Heart right ventricle (tissue), 16 donors: Measurements from ENCODE around the gene SCMH1. TPM values are rescaled to one million over a fixed set of nuclear protein-coding genes. Genes with fewer than 3 reads are reported as not detected.

Experiments
- ATAC-seq, 8 donors: fragments of 200-7000 bp; cut with Tn5 transposase; one replicate each; pipeline ENCODE4 v1.9.1; 2020; ENCODE audit warnings: mild to moderate bottlenecking in 8 of 8, moderate library complexity in 8 of 8, moderate number of reproducible peaks in 1 of 8
- DNase-seq, 2 donors: peaks; one replicate each; pipeline ENCODE4 v3.0.0-alpha.2; 2020
- H3K27ac ChIP-seq, 10 donors: fragments of 200-600 bp; sonication (generic) in 2 of 10; one replicate each; pipeline versions ENCODE4 v1.5.0 to v1.8.0; 2020 to 2022; ENCODE audit warnings: mild to moderate bottlenecking in 3 of 10
- H3K27me3 ChIP-seq, 7 donors: fragments of 200-600 bp; one replicate each; pipeline ENCODE4 v1.8.0; 2021 to 2022; ENCODE audit warnings: mild to moderate bottlenecking in 2 of 7
- H3K36me3 ChIP-seq, 9 donors: fragments of 200-600 bp; sonication (generic) in 1 of 9; one replicate each; pipeline versions ENCODE4 v1.5.0 to v1.8.0; 2020 to 2022; ENCODE audit warnings: mild to moderate bottlenecking in 2 of 9
- H3K4me1 ChIP-seq, 9 donors: fragments of 200-600 bp; sonication (generic) in 1 of 9; one replicate each; pipeline versions ENCODE4 v1.5.0 to v1.8.0; 2020 to 2022; ENCODE audit warnings: mild to moderate bottlenecking in 4 of 9
- H3K4me3 ChIP-seq, 10 donors: fragments of 200-600 bp; sonication (generic) in 2 of 10; one replicate each; pipeline versions ENCODE4 v1.5.0 to v1.8.0; 2020 to 2022; ENCODE audit warnings: mild to moderate bottlenecking in 7 of 10, moderate library complexity in 2 of 10
- H3K9me3 ChIP-seq, 11 donors: fragments of 200-600 bp in 10 of 11; sonication (generic) in 2 of 11; one replicate each; pipeline versions ENCODE4 v1.5.0 to v1.8.0; 2013 to 2022; ENCODE audit warnings: mild to moderate bottlenecking in 2 of 11, control low read depth in 1 of 11, moderate library complexity in 1 of 11
- CTCF ChIP-seq, 9 donors: fragments of 200-600 bp; sonication (generic) in 2 of 9; IDR thresholded peaks; one replicate each; pipeline versions ENCODE4 v1.5.0 to v1.8.0; 2021 to 2022; ENCODE audit warnings: antibody characterized with exemption in 9 of 9, mild to moderate bottlenecking in 5 of 9, moderate library complexity in 1 of 9
- WGBS, 2 donors: extraction: QIAGEN DNeasy Blood & Tissue Kit; methylation state at CpG; one replicate each; pipeline ENCODE4 v1.1.7; 2013; ENCODE audit warnings: inconsistent platforms in 1 of 2; 5-methylcytosine and 5-hydroxymethylcytosine counted together
- intact Hi-C, 10 donors: fragments of 100-400 bp; cut with DNase I; formaldehyde crosslinking; loops; one replicate each; pipeline versions ENCODE4 v1.11.1 to v1.14.2; 2022
- polyA plus RNA-seq, 2 donors: library from polyadenylated mRNA; stranded (reverse); fragments of 200-250 nt; gene quantifications; one replicate each; pipeline ENCODE4 v1.2.3, GENCODE V29; 2013
- total RNA-seq, 10 donors: library from RNA; stranded (reverse); fragmentation: NEBNext Ultra II Directional in 3 of 10; extraction: Animal tissue kit (Norgen Biotek cat#: 25700) in 3 of 10; gene quantifications; one replicate each; pipeline versions ENCODE4 v1.2.1 to v1.2.4, GENCODE V29; 2021 to 2023
- donor health status: Arrhythmogenic right ventricular cardiomyopathy.
- donor health status: ischemic (EF 13 %, LVEDD 7.1; RV severe dilation, severe dysfunction).
- donor health status: healthy with polysubstance abuse.
- donor health status: DM: no; HTN: yes; CAD: no.
- donor health status: DM: no; HTN: no; CAD: no.
- donor health status: ischemic (EF 25% LVEDD 6.9; RV normal size, moderate dysfunction).
- donor health status: ischemic (EF 25% LVEDD 5.7; RV mildly dilated, moderate dysfunction).
- donor health status: healthy.
- donor health status: DM: yes; HTN: yes; CAD: no.
- donor health status: Ischemic cardiomyopathy.
- donor health status: ischemic (EF 35%, LVEDD 5.7; RV mildly dilated, moderate dysfunction).
- donor health status: nonischemic (EF 11% LVEDD 7.7; RV severe dilation, severe dysfunction).
- donor health status: DM: yes; HTN: yes; CAD: no.
- donor health status: PGD.
- donor health status: ischemic (EF 29% LVEDD 5.4; RV normal size, mild dysfunction).
- donor health status: nonischemic (EF 23%, LVEDD 6.1; RV moderate dilation, normal function).

Gene SCMH1
- total and polyA plus RNA-seq, 12 donors: 29.6 to 53.5 (median 43.8) TPM

- H3K4me1 ChIP-seq: peaks cover 5 to 18% (median 12%) of the 10 kb centered on the region in 9 donors
- no peaks in the 10 kb centered on the region for H3K9me3 ChIP-seq
- H3K27ac ChIP-seq: peak within 1 kb of the TSS in 8 of 10 donors; percentile 14 to 70 (median 40)
- WGBS, 2 donors: 48 to 52% methylated on average over 12 of the region's 12 CpGs
- no peak for TF ChIP-seq CTCF (IDR thresholded peaks at IDR 0.05)
- no peak within 1 kb of the TSS for H3K4me3 ChIP-seq
- H3K36me3 ChIP-seq: peaks cover 0 to 33% (median 0%) of the 10 kb centered on the region in 9 donors
- intact Hi-C loops: loop anchor here in 1 of 10 donors (10.0 kb wide), 1 partner anchor 93 kb away; no protein-coding TSS in a partner anchor
- ATAC-seq (peak; percentile 32 to 73 (median 62)), DNase-seq (peak; percentile 45)
- H3K27me3 ChIP-seq: no peaks in the 10 kb centered on the region
Measured at GRCh38 chr1:41021526-41022308, 220.4 kb downstream of the SCMH1 start, which contains the start of gene SLFNL1. Gene SLFNL1, minus strand, starts transcription at chr1:41021725. Its CDS starts 1,065 bp downstream, at chr1:41020660.

- 77 to 80% methylated on average over 3 of the region's 3 CpGs for WGBS, 2 donors
- intact Hi-C loops: loop anchor here in 1 of 10 donors (10.0 kb wide), 1 partner anchor 94 kb away; no protein-coding TSS in a partner anchor
- DNase-seq (no peak), ATAC-seq (no peak)
- peaks cover 0 to 31% (median 0%) of the 10 kb centered on the region in 9 donors for H3K36me3 ChIP-seq
- peaks cover 6 to 22% (median 18%) of the 10 kb centered on the region in 9 donors for H3K4me1 ChIP-seq
- H3K4me3 ChIP-seq: no peak overlapping the region
- H3K9me3 ChIP-seq: no peaks in the 10 kb centered on the region
- H3K27ac ChIP-seq: peak overlapping the region in 4 of 10 donors; percentile 33 to 70 (median 35)
- no peak for TF ChIP-seq CTCF (IDR thresholded peaks at IDR 0.05)
- H3K27me3 ChIP-seq: no peaks in the 10 kb centered on the region
Measured at GRCh38 chr1:41020654-41021053, 221.5 kb downstream of the SCMH1 start.

GRCh38 chr1:41020109-41020576 lies 222.0 kb downstream of the SCMH1 start:
- H3K4me3 ChIP-seq: no peak overlapping the region
- DNase-seq (no peak), ATAC-seq (no peak)
- intact Hi-C loops: loop anchor here in 1 of 10 donors (10.0 kb wide), 1 partner anchor 95 kb away; no protein-coding TSS in a partner anchor
- H3K9me3 ChIP-seq: no peaks in the 10 kb centered on the region
- peaks cover 10 to 27% (median 23%) of the 10 kb centered on the region in 9 donors for H3K4me1 ChIP-seq
- H3K36me3 ChIP-seq: peaks cover 0 to 28% (median 0%) of the 10 kb centered on the region in 9 donors
- TF ChIP-seq CTCF (IDR thresholded peaks at IDR 0.05): no peak
- no peak overlapping the region for H3K27ac ChIP-seq
- H3K27me3 ChIP-seq: no peaks in the 10 kb centered on the region
- 97% methylated on average over 17 of the region's 17 CpGs for WGBS, 2 donors

GRCh38 chr1:41019353-41019745 lies 222.8 kb downstream of the SCMH1 start:
- Histone ChIP-seq H3K4me1 (peaks cover 11 to 35% (median 31%) of the 10 kb centered on the region in 9 donors), H3K36me3 (peaks cover 0 to 22% (median 0%) of the 10 kb centered on the region in 9 donors), H3K27me3 (no peaks in the 10 kb centered on the region), H3K4me3 (no peak overlapping the region), H3K9me3 (no peaks in the 10 kb centered on the region), H3K27ac (no peak overlapping the region)
- WGBS, 2 donors: 59% methylated on average over 2 of the region's 2 CpGs
- no peak for TF ChIP-seq CTCF (IDR thresholded peaks at IDR 0.05)
- ATAC-seq (no peak), DNase-seq (no peak)
- intact Hi-C loops: no loop called here
